Fibroblast of the aortic adventitia (primary cell): ENCODE results near the gene ZNF77. TPM values are rescaled to one million over a fixed set of nuclear protein-coding genes. Genes with fewer than 3 reads are reported as not detected.
"Not testable (repeated sequence)": the region's sequence is repeated elsewhere in the genome, so short reads cannot be mapped to it uniquely, and the experiment has no call there.

Experiments used
- DNase-seq: peaks from one replicate; pipeline ENCODE4 v3.0.0-alpha.2; 2010; ENCODE audit warnings: low read depth
- H3K4me3 ChIP-seq: 2 replicates; pipeline ENCODE4 v1.5.1; 2011; ENCODE audit warnings: low read depth, mild to moderate bottlenecking, control low read depth, low read length, moderate library complexity
- total RNA-seq: library from RNA; depleted of rRNA; stranded (reverse); fragments of >200 nt; gene quantifications from 2 replicates; pipeline ENCODE4 v1.2.3, GENCODE V29; 2012; ENCODE audit warnings: low replicate concordance
- TF ChIP-seq, protein P1 (sequence below): IDR thresholded peaks from 2 replicates; pipeline ENCODE4 v1.5.1; 2011; ENCODE audit warnings: mild to moderate bottlenecking, low read length, control low read depth, inconsistent platforms; ENCODE audit not compliant: insufficient read depth

Gene ZNF77
- total RNA-seq, 1 donor, result 5.5 TPM

DNA sequence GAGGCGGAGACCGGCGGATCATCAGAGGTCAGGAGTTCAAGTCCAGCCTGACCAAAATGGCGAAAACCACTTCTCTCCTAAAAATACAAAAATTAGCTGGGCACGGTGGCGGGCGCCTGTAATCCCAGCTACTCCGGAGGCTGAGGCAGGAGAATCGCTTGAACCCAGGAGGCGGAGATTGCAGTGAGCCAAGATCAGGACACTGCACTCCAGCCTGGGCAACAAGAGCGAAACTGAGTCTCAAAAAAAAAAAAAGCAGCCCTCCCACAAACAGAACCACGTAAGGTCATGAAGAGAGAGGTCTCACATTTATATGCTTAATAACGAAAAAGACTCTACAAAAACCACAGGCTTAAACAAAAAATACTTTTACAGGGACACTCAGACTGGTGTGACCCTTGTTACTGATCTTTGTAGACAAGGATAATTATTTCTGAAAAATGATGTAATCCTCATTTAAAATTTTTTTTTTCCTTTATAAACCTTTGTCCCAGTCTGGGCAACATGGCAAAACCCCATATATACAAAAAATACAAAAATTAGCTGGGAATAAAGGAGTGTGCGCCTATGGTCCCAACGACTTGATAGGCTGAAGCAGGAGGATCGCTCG is 909 bp upstream of the ZNF77 start:
- no peak for DNase-seq
- peak overlapping the region; percentile 87 for H3K4me3 ChIP-seq
- TF ChIP-seq, protein P1, sequence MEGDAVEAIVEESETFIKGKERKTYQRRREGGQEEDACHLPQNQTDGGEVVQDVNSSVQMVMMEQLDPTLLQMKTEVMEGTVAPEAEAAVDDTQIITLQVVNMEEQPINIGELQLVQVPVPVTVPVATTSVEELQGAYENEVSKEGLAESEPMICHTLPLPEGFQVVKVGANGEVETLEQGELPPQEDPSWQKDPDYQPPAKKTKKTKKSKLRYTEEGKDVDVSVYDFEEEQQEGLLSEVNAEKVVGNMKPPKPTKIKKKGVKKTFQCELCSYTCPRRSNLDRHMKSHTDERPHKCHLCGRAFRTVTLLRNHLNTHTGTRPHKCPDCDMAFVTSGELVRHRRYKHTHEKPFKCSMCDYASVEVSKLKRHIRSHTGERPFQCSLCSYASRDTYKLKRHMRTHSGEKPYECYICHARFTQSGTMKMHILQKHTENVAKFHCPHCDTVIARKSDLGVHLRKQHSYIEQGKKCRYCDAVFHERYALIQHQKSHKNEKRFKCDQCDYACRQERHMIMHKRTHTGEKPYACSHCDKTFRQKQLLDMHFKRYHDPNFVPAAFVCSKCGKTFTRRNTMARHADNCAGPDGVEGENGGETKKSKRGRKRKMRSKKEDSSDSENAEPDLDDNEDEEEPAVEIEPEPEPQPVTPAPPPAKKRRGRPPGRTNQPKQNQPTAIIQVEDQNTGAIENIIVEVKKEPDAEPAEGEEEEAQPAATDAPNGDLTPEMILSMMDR, result no peak

DNA sequence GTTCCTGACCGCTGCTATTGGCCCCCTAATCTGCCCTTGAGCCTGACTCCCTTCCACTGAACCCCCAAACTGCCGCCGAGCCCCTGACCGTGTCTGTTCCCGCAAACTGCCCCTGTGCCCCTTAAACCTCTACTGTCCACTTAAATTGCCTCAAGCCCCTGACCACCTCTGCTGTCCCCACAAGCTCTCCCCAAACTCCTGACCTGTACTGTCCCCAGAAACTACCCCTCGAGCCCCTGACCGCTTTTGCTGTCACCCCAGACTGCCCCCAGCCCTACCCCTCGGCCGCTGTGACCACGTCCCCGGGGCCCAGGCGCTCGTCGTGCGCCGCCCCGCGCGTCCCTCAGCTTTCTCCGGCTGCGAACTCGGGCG is 382 bp downstream of the ZNF77 start:
- no peak for DNase-seq
- H3K4me3 ChIP-seq, result peak overlapping the region; percentile 87

GRCh38 chr19:2942928-2943640 is 1.7 kb downstream of the ZNF77 start:
- TF ChIP-seq, protein P1, result no peak
- DNase-seq, result no peak
- H3K4me3 ChIP-seq, result no peak overlapping the region

More for the DNA sequence above, 382 bp downstream of the ZNF77 start:
- TF ChIP-seq, protein P1, result no peak

DNA sequence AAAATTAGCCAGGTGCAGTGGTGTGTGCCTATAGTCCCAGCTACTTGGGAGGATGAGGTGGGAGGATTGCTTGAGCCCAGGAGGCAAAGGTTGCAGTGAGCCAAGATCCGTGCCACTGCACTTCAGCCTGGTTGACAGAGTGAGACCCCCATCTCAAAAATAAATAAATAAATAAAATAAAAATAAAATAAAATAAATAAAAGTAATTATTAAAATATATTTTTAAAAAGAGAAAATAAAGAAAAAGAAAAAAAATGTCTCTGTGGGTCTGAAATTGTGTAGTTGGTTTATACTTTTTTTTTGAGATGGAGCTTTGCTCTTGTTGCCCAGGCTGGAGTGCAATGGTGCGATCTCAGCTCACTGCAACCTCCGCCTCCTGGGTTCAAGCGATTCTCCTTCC is 8.9 kb downstream of the ZNF77 start:
- H3K4me3 ChIP-seq, DNase-seq: not testable (repeated sequence)

- no peak overlapping the region for H3K4me3 ChIP-seq
- TF ChIP-seq, protein P1, result no peak
- DNase-seq, result no peak
Measured at GRCh38 chr19:2933490-2933910, 11.3 kb downstream of the ZNF77 start.

- no peak for DNase-seq
- H3K4me3 ChIP-seq, result no peak overlapping the region
- TF ChIP-seq, protein P1, result no peak
Measured at GRCh38 chr19:2927032-2927430, 17.7 kb downstream of the ZNF77 start.

DNA sequence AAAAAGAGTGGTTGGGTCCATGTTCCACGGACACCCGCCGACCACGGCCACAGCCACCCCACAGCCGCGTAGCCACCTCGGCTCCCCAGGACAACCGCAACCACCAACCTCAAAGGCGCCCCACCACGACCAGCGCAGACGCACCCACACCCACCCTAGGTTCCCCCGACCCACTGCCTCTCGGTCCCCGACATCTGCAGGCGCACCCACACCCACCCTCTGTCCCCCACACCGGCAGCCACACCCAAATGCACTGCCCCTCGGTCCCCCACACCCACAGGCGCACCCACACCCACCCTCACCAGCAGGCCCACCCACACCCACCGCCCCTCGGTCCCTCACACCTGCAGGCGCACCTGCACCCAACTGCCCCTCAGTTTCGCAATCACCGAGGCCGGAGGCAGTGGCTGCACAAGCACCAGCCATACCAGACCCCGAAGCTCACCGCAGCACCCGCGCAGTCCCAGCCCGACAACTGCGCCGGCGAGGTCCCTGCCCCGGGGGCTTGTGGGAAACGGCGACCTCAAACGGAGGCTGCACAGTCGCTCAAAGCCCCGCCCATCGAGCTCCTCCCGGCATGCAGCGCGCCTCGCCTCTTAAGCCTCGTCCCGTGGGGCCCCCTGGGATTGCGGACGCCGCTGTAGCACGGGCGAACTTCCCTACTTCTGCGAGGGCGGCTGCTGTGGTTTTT is 18.3 kb downstream of the ZNF77 start:
- TF ChIP-seq, protein P1, result no peak
- no peak for DNase-seq
- no peak overlapping the region for H3K4me3 ChIP-seq
